Central memory CD4-positive, alpha-beta T cell (primary cell): ENCODE results near the gene NR2C1.

Experiments
- DNase-seq: peaks from one replicate; pipeline ENCODE4 v3.0.0; 2022

NR2C1 gene

GRCh38 chr12:95083471-95083870 is 10.1 kb upstream of the NR2C1 start:
- no peak for DNase-seq

GRCh38 chr12:95077341-95077740 is 3.9 kb upstream of the NR2C1 start:
- DNase-seq: no peak

- no peak for DNase-seq
These were observed 1.3 kb upstream of the NR2C1 start for GRCh38 chr12:95074766-95075165.

GRCh38 chr12:95073698-95074520 is 491 bp upstream of the NR2C1 start:
- no peak for DNase-seq

GRCh38 chr12:95070378-95070777 is 3.0 kb downstream of the NR2C1 start:
- DNase-seq: no peak

- DNase-seq: no peak
These were observed 7.1 kb downstream of the NR2C1 start for GRCh38 chr12:95066091-95066855.

- no peak for DNase-seq
These were observed 12.5 kb downstream of the NR2C1 start for GRCh38 chr12:95060951-95061350.

- no peak for DNase-seq
These were observed 13.4 kb downstream of the NR2C1 start for GRCh38 chr12:95059984-95060383.

- no peak for DNase-seq
These were observed 16.0 kb downstream of the NR2C1 start for GRCh38 chr12:95057424-95057823.

GRCh38 chr12:95055057-95055456 is 18.4 kb downstream of the NR2C1 start:
- no peak for DNase-seq

GRCh38 chr12:95054206-95054605 is 19.2 kb downstream of the NR2C1 start:
- no peak for DNase-seq

- no peak for DNase-seq
These were observed 22.2 kb downstream of the NR2C1 start for GRCh38 chr12:95051241-95051640.

- DNase-seq: no peak
These were observed 35.5 kb downstream of the NR2C1 start for GRCh38 chr12:95037906-95038305.

GRCh38 chr12:95034750-95035149 is 38.7 kb downstream of the NR2C1 start:
- no peak for DNase-seq

GRCh38 chr12:95022477-95022876 is 50.9 kb downstream of the NR2C1 start:
- no peak for DNase-seq

- no peak for DNase-seq
These were observed 55.9 kb downstream of the NR2C1 start for GRCh38 chr12:95017482-95017881.

- no peak for DNase-seq
These were observed 57.3 kb downstream of the NR2C1 start for GRCh38 chr12:95016120-95016519.

- DNase-seq: no peak
These were observed 58.9 kb downstream of the NR2C1 start for GRCh38 chr12:95014554-95014953.

GRCh38 chr12:95006206-95006605 is 67.2 kb downstream of the NR2C1 start:
- DNase-seq: no peak

- no peak for DNase-seq
These were observed 68.8 kb downstream of the NR2C1 start for GRCh38 chr12:95004610-95005009.

GRCh38 chr12:95003921-95004272 is 69.5 kb downstream of the NR2C1 start:
- DNase-seq: no peak

GRCh38 chr12:95003213-95003920 is 70.1 kb downstream of the NR2C1 start, which contains the start of gene NDUFA12:
TSS of gene NDUFA12 (minus strand) at chr12:95003697. CDS start at chr12:95003680, 17 bp downstream.
- peak; percentile 92 for DNase-seq

- no peak for DNase-seq
These were observed 70.7 kb downstream of the NR2C1 start for GRCh38 chr12:95002754-95003153.

GRCh38 chr12:94998326-94998725 is 75.1 kb downstream of the NR2C1 start:
- no peak for DNase-seq
